ENCODE data around the gene ARHGAP40. TPM values are rescaled to one million over a fixed set of nuclear protein-coding genes. Genes with fewer than 3 reads are reported as not detected.

Gene ARHGAP40
- total RNA-seq (2014; rRNA removed; shearing (Covaris generic)), result not detected in 2 replicates

DNA sequence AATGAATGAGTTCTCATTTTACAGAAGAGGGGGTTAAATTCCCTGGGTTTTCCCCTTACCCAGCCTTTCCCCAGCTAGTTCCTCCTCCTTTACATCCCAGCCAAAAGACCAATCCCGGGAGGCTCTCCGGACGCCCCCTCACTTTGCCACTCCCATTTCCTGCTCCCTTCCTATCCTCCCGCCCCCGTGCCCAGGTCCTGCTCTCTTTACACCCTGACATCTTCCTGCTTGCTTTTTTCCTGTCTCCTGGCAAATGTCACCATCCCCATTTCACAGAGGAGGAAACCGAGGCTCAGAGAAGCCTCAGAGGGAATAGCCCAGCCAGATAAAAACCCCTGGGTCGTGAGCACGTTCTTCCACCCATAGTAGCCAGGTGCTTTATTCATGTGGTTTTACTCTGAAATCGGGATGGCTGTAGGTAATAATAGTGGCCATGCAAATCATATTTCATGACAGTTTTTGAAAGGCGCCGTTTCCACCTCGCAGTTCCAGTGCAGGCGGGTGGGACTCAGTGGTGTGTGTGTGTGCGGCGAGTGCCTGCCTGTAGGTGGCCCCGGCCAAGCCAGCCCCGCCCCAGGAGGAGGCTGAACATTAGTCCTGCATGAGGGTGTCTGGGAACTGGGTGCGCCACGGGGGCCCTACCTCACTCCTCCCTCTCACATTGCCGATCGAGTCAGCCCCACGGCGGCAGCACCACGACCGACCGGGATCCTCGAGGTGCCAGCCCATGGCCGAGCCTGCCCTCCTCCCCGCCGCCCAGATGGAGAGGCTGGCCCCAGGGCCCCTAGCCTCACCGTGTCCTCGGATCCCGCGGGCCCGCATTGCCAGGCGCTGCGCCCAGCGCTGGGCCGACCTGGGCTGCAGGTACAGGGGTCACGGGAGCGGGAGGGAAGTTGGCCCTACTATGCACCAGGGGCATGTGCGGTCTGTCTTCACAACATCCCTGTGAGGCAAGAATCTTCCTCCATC, at the start of gene ARHGAP40:
Gene ARHGAP40 (plus strand): TSS at position 594 of the 969 bp plus-strand sequence.
- H3K4me1 ChIP-seq, result no peaks in the 10 kb centered on the region
- H3K27me3 ChIP-seq, result peaks cover 4% of the 10 kb centered on the region; the same call in 1 of the 2 replicates
- DNase-seq, result peak; percentile 31 to 54

DNA sequence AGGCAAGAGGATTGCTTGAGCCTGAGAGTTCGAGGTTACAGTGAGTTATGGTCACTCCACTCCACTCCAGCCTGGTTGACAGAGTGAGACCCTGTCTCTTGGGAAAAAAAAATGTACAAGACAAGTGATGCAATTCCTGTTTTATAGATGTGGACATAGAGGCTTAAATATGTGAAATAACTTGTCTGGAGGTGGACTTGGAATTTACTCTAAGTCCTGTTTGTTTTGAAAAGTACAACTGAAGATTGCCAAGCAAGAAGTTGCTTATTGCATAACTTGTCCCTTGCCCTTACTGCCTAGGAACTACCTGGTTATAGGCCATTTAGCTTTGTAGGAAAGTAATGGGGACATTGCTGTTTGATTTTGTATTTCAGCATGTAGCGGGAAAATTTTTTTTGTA, 46.6 kb upstream of the ARHGAP40 start:
- Histone ChIP-seq H3K27ac (no peak overlapping the region), H3K4me1 (no peaks in the 10 kb centered on the region), H3K4me3 (no peak overlapping the region), H3K27me3 (no peaks in the 10 kb centered on the region), H3K9me3 (replicated peaks) (no peaks in the 10 kb centered on the region), H3K36me3 (peaks cover 81% of the 10 kb centered on the region)
- DNase-seq, result no peak

More for the DNA sequence above, at the start of gene ARHGAP40:
- H3K9me3 ChIP-seq (replicated peaks), result no peaks in the 10 kb centered on the region
- H3K36me3 ChIP-seq, result no peaks in the 10 kb centered on the region
- no peak within 1 kb of the TSS for H3K27ac ChIP-seq
- H3K4me3 ChIP-seq, result peak within 1 kb of the TSS; percentile 23; the same call in 1 of the 2 replicates

DNA sequence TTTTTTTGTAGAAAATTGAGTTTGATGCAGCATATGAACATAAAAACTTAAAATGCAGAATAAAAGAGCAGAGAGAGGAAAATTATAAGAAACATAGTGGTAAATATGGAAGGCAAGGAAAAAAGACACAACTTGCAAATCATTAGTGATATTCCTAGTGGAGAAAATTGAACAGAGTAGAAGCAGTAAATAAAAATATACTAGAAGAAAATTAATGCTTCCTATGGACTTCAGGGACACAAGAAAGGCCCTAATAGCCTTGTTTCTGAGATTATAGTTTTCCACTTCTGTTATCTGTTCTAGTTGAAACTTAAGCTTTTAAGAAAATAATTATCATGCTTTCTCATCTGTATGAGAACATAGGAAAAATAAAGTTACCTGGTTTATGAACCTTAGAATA, 46.2 kb upstream of the ARHGAP40 start:
- H3K27me3 ChIP-seq, result no peaks in the 10 kb centered on the region
- H3K9me3 ChIP-seq (replicated peaks), result no peaks in the 10 kb centered on the region
- peaks cover 78% of the 10 kb centered on the region for H3K36me3 ChIP-seq
- no peak overlapping the region for H3K4me3 ChIP-seq
- no peak for DNase-seq
- no peaks in the 10 kb centered on the region for H3K4me1 ChIP-seq
- no peak overlapping the region for H3K27ac ChIP-seq

DNA sequence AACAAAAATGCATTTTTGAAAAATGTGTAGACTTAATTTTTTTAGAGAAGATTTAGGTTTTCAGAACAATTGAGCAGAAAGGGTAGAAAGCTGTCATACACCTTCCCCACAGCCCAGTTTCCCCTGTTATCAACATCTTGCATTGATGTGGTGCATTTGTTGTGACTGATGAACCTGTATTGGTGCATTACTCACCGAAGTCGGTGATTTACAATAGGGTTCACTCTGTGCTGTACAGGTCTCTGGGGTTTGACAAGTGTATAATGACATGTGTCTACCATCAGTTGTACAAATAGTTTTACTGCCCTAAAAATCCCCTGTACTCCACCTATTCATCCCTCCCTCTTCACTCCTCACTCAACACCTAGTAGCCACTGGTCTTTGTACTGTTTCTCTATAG, 44.4 kb upstream of the ARHGAP40 start:
- H3K36me3 ChIP-seq, result peaks cover 70% of the 10 kb centered on the region
- H3K4me1 ChIP-seq, result no peaks in the 10 kb centered on the region
- no peak for DNase-seq
- no peaks in the 10 kb centered on the region for H3K27me3 ChIP-seq
- no peaks in the 10 kb centered on the region for H3K9me3 ChIP-seq (replicated peaks)
- H3K4me3 ChIP-seq, result no peak overlapping the region
- no peak overlapping the region for H3K27ac ChIP-seq

DNA sequence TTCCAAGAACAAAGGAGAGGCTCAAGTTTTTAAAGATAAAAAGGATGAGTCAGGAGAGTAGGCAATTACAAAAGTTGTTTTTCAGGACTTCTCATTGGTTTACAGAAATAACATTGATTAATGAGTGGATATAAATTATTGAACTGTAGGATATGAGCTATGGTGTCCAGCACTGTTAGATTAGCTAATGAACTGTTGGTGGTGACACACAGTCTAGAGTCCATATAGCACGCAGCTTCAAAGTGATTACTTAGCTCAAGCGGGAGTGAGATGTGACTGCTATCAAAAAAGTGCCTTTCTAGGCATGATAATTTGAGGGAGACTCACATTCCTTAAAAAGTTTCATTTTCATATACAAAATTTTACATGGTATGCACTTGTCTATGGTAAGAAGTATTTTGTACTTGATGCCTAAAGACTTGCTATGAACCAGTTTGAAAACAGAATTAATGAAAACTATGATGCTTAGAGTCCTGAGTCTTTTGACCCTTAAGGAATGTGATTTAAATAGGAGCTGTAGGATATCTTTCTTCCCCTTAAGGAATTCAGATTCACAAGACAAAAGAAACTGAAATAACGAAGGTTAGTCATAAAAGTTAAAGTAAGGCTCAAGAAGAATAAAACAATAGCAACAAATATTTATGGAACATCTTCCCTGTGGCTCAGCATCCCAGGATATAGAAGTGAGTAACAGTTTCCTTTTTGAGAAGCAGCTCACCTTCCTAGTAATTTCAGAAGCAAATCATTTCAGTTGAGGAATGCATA, 42.8 kb upstream of the ARHGAP40 start:
- H3K4me3 ChIP-seq, result no peak overlapping the region

DNA sequence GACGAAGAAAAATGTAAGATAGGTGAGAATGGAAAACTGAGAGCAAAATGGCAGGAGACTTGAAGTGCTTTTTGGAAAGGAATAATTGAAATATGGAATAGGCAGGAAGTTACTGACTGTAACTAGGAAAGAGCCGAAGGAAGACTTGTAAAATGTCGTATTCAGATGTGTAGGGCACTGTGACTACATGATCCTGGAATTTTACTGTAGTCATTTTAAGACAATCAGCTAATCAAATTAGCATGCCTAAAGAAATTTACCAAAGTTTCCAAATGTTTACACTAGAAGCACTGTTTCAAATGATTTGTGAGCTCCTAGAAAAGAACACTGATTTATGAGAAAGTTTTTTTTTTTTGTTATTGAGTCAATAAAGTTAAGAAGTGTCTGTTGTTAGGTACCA, 41.8 kb upstream of the ARHGAP40 start:
- no peak overlapping the region for H3K27ac ChIP-seq
- no peaks in the 10 kb centered on the region for H3K9me3 ChIP-seq (replicated peaks)
- no peaks in the 10 kb centered on the region for H3K4me1 ChIP-seq
- no peak for DNase-seq
- H3K27me3 ChIP-seq, result no peaks in the 10 kb centered on the region
- no peak overlapping the region for H3K4me3 ChIP-seq
- peaks cover 60% of the 10 kb centered on the region for H3K36me3 ChIP-seq

More for the DNA sequence above, 42.8 kb upstream of the ARHGAP40 start:
- DNase-seq, result no peak
- Histone ChIP-seq H3K27me3 (no peaks in the 10 kb centered on the region), H3K4me1 (no peaks in the 10 kb centered on the region), H3K9me3 (replicated peaks) (no peaks in the 10 kb centered on the region), H3K36me3 (peaks cover 67% of the 10 kb centered on the region), H3K27ac (no peak overlapping the region)

DNA sequence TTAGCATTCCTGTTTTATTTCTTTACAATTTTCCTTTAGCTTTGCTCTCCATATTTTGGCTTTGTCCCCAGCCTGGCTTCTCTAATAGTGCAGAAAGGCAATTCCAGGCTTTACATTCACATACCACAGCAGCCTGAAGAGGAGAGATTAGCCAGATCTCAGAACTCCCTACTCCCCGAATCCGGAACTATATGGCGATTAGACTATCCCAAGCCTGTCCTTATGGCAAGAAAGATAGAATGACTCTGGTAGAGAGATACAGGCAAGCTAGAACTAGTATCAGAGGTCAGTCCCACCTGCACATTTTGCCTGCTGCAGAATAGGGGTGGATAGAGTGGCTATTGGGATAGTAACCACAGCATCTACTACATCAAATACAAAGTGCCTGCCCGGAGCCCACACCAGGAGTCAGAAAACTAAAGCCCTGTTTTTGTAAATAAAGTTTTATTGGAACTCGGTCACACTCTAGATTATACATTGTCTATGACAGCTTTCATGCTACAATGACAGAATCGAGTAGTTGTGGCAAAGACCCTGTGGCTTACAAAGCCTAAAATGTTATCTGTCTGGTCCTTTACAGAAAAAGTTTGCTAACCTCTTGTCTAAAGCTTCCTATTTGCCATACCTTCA, 37.7 kb upstream of the ARHGAP40 start:
- no peak for DNase-seq
- Histone ChIP-seq H3K27ac (no peak overlapping the region), H3K4me3 (no peak overlapping the region), H3K27me3 (no peaks in the 10 kb centered on the region), H3K9me3 (replicated peaks) (no peaks in the 10 kb centered on the region), H3K4me1 (no peaks in the 10 kb centered on the region), H3K36me3 (peaks cover 57% of the 10 kb centered on the region)

DNA sequence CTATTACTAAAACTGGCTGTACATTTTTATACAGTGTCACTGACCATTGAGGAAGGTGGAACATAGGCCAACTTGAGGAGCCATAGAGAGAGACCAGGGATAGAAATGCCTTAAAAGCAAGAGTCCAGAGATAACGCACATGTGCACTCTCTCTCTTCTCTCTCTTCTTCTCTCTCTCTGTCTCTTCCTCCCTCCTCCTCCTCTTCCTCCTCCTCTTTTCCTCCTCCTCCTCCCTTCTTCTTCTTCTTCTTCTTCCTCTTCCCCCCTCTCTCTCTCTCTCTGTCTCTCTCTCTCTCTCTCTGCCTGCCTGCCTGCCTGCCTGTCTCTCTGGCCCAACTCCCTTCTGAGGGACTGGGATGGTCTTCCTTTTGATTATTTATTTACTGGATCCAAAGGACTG, 36.9 kb upstream of the ARHGAP40 start:
- H3K9me3 ChIP-seq (replicated peaks), result no peaks in the 10 kb centered on the region
- no peak overlapping the region for H3K4me3 ChIP-seq
- H3K4me1 ChIP-seq, result no peaks in the 10 kb centered on the region
- H3K36me3 ChIP-seq, result peaks cover 54% of the 10 kb centered on the region
- no peak overlapping the region for H3K27ac ChIP-seq
- H3K27me3 ChIP-seq, result no peaks in the 10 kb centered on the region
- no peak for DNase-seq

DNA sequence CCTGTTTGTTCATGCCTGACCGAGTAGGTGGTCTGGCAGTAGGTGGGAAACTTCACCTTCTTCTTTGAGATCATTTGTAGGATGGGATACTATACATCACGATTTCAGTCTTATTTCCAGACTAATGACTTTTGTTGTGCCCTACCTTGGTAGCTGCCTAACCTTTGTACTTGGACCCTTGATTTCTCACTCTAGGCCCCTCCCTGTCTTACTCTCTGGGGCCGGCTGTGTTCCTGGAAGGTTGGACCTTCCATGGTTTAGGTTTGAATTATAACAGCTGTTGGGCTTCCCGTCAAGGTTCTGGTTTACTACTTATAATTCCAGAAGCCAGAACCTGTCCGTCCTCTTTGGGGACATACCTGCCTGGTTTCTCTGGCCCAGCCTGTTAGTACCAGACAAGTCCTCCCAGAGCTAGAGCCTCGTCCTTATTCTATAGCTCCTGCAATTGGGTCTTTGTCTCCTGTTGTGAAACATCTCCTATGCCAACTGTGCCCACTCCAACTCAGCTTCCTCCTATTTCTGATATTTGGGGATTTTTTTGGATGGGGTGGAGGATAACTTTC, 35.5 kb upstream of the ARHGAP40 start:
- no peak for DNase-seq

DNA sequence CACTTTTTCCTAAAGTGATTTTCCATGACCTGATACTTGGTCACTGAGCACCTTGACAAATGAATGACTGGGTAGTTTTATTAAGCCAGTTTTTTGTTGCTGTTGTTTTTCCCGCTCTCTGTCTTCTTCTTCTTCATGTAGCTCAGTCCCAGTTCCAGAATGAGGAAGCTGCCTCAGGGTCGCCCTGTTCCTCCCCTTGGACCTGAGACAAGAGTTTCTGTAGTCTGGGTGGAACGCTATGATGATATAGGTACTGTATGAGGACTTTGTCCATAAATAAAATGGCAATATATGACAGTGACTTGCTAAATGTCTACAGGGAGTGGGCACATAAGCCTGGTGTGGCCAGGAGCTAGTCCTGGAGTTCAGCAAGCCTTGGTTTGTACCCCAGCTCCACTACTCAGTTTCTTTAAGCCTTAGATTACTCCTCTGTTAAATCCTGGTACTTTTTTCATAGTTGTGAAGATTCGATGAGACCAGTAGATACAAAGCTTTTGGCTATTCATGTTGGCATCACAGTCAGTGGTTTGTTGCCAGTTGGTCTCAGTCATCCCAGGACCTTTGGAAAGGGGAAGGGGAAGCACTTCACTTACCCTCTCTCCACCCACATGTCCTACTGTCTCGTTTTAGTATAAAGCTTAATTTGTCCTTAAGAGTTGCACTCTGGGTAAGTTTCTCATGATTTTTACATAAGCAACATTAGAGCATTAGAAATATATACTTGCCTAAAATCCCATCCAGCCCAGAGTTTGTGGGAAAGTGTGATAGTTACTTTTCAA, 31.7 kb upstream of the ARHGAP40 start:
- H3K4me1 ChIP-seq, result 0 out of 2 replicates have a peak, but pooled peaks cover 6% of the 10 kb centered on the region
- H3K36me3 ChIP-seq, result peaks cover 55% of the 10 kb centered on the region
- H3K4me3 ChIP-seq, result no peak overlapping the region
- no peaks in the 10 kb centered on the region for H3K9me3 ChIP-seq (replicated peaks)
- H3K27me3 ChIP-seq, result no peaks in the 10 kb centered on the region
- no peak for DNase-seq
- H3K27ac ChIP-seq, result no peak overlapping the region

More for the DNA sequence above, 35.5 kb upstream of the ARHGAP40 start:
- Histone ChIP-seq H3K27me3 (no peaks in the 10 kb centered on the region), H3K9me3 (replicated peaks) (no peaks in the 10 kb centered on the region), H3K36me3 (peaks cover 57% of the 10 kb centered on the region), H3K27ac (no peak overlapping the region), H3K4me1 (no peaks in the 10 kb centered on the region), H3K4me3 (no peak overlapping the region)

DNA sequence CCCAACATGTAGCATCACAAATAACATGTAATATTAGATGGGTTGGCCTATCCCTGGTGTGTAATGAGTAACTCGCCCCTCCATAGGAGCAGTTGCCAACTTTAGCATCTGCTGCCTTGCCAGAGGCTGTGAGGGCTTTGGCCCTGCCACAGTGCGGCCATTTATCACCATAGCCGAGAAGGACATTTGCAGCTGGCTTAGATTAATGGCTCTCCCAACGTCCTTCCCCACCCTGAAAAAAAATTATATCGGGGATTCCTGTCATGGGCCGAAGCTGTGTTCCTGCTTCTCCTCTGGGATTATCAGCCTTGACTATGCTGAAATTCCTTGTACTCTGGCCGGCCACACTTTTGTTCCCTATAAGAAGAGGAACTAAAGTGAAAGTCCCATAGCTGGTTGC, 28.2 kb upstream of the ARHGAP40 start:
- DNase-seq, result peak; percentile 46 to 62
- peaks cover 48% of the 10 kb centered on the region for H3K36me3 ChIP-seq
- no peak overlapping the region for H3K4me3 ChIP-seq
- no peak overlapping the region for H3K27ac ChIP-seq
- H3K4me1 ChIP-seq, result 0 out of 2 replicates have a peak, but pooled peaks cover 6% of the 10 kb centered on the region
- no peaks in the 10 kb centered on the region for H3K9me3 ChIP-seq (replicated peaks)
- no peaks in the 10 kb centered on the region for H3K27me3 ChIP-seq

DNA sequence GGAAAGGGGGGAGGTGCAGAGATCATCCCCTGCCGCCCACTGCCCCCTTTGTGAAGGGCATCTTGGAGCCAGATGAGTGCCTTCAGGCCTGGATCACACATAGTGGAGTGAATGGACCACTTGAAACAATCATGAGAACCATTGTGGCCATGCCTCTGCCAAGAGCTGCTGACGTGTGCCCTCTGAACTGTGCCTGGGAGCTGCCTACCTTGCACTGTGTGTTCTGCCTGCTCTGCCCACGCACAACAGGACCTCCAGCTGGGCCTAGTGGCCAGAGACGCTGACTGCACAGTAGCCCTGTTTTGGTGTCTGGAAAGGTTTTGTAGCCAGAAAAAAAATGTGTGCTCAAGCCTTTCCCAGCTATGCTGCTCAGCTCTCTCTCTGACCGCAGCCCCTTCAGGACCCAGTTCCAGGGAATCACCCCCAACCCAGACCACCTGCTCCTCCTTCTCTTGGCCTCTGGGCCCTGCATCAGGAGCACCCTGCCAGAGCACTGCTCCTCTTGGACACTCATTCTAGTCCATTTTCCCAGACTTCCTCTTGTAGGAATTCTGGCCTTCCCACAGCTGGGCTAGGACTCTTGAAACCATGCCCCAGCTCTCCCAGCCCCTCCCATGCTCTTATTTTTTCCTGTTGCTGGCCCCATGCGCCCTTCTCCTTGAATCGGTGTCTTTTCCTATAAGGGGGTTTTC, 22.2 kb upstream of the ARHGAP40 start:
- no peak overlapping the region for H3K27ac ChIP-seq
- no peak for DNase-seq
- no peaks in the 10 kb centered on the region for H3K27me3 ChIP-seq
- no peak overlapping the region for H3K4me3 ChIP-seq
- peaks cover 23% of the 10 kb centered on the region for H3K36me3 ChIP-seq
- no peaks in the 10 kb centered on the region for H3K4me1 ChIP-seq
- H3K9me3 ChIP-seq (replicated peaks), result no peaks in the 10 kb centered on the region

DNA sequence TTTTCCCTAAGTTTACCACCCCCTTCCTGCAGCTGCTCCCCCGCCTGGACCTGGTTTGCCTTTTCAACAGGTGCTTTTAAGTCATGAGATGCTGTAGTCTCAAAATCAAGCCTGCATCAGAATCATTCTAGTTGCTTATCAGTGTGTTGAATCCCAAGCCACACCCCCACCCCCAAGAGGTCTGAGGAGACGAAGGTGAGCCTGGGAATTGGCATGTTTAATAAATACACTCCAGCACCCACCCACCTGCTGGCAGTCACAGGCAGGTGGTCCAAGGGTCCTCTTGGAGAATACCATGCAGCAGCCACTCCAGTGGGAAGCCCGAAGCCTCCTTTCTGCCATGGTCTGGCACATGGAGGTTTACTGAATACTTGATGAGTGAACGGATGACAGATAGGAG, 21.7 kb upstream of the ARHGAP40 start:
- Histone ChIP-seq H3K27me3 (no peaks in the 10 kb centered on the region), H3K4me3 (no peak overlapping the region), H3K4me1 (no peaks in the 10 kb centered on the region), H3K36me3 (peaks cover 18% of the 10 kb centered on the region), H3K9me3 (replicated peaks) (no peaks in the 10 kb centered on the region), H3K27ac (no peak overlapping the region)
- no peak for DNase-seq
